GM21825 (cell line): Measurements from ENCODE around the gene DPPA2.
"Not testable (repeated sequence)": the region's sequence is repeated elsewhere in the genome, so short reads cannot be mapped to it uniquely, and the experiment has no call there.

Experiments
- ATAC-seq: cut with Tn5 transposase; IDR thresholded peaks from one replicate; pipeline ENCODE4 v1.9.1; 2021; ENCODE audit warnings: mild to moderate bottlenecking, moderate library complexity; ENCODE audit not compliant: unreplicated experiment

DPPA2 gene, protein sequence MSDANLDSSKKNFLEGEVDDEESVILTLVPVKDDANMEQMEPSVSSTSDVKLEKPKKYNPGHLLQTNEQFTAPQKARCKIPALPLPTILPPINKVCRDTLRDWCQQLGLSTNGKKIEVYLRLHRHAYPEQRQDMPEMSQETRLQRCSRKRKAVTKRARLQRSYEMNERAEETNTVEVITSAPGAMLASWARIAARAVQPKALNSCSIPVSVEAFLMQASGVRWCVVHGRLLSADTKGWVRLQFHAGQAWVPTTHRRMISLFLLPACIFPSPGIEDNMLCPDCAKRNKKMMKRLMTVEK

DNA sequence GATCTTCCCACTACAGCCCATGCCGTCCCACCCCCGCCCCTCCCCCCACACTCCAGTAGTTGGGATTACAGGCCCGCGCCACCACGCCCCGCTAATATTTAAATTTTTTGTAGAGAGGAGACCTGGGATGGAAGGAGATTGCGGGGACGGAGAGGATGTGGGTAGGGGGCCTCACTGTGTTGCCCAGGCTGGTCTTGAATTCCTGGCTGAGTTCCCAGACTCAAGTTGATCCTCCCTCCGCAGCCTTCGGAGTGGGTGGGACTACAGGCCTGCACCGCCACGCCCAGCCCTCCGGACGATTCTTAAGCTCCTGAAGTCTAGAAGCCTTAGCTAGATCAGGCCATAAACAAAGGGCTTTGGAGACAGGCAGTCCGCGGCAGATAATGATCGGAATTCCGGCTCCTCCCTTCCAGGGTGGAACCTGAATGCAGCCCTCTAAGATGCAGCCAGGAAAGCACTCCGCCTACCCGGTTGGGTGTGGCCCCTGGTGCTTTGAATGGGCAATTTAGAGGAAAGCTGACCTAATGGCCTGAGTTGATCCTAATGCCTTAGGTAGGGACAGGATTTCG is at the start of gene DPPA2:
Gene DPPA2 (minus strand): TSS at position 356 of the 569 bp plus-strand sequence. CDS start 1,975 bp downstream, outside the sequence.
- ATAC-seq: no peak

DNA sequence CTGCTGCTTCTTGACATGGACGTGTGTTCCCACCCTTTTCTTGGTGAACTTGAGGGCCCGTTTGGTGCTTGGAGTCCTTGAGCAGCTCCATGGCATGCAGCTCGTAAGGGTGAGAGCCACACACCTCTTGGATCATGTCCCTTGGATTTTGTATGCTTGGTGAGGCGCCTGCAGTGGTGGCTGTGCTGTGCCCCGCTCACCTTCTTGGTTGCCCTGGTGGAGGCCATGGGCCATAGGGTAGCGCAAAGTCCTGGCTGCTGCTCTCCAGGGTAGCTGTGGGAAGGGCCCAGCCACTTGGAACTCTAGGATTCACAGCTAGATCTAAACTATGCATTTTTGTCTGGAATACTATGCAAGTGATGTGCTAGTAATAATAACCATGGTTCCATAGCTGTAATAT is 47.8 kb upstream of the DPPA2 start:
- no peak for ATAC-seq

DNA sequence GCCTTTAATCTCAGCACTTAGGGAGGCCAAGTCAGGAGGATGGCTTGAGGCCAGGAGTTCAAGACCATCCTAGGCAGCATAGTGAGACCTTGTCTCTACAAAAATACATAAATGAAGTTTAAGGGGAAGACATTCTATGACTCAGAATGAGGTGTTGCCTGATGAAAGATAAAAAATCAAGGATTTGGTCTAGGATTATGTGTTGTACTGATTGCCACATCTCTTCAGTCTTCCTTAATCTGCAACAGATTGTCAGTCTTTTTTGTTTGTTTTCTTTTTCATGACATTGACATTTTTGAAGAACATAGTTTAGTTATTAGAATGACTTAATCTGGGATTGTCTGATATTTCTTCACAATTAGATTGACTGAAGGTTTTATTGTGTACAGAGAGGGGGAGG is 47.3 kb upstream of the DPPA2 start:
- no peak for ATAC-seq

DNA sequence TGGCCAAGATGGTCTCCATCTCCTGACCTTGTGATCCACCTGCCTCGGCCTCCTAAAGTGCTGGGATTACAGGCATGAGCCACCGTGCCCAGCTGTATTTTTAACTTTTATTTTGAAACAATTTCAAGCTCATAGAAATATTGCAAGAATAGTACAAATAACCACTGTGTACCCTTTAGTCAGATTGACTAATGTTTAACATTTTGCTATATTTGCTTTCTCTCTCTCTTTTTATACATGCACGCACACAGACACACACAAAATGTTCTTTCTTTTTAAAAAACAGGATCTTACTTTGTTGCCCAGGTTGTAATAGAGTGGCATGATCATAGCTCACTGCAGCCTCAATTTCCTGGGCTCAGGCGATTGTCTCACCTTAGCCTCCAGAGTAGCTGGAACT is 46.5 kb upstream of the DPPA2 start:
- no peak for ATAC-seq

DNA sequence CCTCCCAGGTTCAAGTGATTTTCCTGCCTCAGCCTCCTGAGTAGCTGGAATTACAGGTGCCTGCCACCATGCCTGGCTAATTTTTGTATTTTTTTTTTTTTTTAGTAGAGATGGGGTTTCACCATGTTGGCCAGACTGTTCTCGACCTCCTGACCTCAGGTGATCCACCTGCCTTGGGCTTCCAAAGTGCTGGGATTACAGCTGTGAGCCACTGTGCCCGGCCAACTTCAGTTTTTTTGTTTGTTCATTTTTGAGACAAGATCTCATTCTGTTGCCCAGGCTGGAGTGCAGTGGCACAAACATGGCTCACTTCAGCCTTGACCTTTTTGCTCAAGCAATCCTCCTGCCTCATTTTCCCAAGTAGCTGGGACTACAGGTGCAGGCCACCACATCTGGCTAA is 42.5 kb upstream of the DPPA2 start:
- ATAC-seq: not testable (repeated sequence)

DNA sequence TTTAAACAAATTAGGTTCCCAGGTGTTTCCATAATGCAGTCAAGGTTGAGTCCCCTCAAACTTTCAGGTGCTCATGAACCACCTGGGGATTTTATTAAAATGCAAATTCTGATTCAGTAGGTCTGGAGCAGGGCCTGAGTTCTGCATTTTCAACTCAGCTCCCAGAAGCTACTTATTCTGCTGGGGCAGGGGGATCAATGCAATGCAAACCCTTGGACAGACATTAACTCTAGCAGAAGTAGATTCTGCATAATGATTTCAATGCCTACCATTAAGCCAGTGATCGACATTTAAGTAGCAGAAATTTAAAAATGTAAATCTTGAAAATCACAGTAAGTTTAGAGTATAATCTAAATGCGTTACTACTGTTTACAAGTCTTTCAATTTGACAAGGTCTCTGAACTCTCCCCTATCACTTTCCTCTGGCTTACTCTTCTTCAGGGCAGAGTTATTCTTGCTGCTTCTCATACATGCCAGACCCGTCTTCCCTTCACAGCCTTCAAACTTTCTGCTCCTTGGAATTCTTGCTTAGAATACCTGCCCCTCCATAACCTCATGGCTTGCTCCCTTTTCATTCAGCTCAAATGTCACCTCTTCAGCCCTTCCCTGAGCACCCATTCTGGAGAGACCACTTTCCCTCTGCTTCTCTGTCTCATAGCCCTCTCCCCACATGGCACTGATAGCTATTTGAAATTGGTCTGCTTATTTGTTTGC is 40.3 kb upstream of the DPPA2 start:
- ATAC-seq: no peak

DNA sequence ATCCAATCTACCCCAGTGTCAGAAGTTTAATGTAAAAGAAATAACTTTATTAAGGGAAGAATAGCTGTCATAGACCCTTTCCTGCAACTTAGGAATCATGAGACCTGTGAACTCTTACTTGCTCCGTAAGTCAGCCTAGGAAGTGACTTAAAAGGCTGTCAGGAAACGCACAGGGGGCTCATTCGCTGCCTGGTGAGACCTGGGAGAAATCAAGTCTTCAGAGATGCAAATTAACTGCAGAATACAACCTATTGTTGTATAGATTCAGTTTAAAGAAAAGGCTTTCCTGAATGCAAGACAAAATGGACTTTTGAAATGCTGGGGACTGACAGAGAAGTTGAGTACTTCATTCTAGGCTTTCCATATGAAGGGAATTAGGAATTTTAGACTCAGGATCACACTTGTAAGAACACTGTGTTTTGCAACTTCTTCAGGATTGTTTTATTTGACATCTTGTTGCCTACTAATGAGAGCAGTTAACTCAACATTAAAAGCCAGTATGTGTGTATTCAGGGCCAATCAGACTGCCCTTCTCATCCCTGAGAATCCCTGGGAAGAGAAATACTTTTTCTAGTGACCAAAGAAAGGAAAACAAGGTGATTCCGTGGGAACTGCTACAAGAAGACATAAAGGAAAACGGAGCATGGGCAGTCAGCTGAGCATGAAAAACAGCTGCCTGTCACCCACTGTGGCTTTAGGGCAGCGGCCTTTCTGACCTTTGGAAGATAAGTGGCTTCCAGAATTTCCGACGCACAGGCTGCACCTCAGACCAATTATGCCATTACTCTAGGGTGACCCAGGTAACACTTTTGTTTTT is 39.5 kb upstream of the DPPA2 start:
- ATAC-seq: no peak

DNA sequence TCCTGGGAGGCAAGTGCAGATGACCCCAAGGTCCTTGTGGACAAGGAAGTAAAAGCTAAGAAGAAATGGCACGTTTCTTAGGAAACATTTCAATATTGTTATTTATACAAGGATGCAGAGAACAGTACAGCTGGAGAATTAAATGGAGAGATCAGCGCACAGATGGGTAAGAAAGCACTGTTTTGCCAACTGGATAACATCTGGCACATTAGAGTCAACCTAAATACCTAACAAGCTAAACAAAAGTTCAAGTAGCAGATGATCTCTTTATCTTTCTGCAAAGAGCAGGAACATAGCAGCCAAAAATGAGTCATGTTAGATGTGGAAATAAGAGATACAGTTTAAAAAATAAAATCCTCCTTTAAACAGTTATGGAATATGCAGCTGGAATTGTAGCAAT is 36.7 kb upstream of the DPPA2 start:
- ATAC-seq: no peak

DNA sequence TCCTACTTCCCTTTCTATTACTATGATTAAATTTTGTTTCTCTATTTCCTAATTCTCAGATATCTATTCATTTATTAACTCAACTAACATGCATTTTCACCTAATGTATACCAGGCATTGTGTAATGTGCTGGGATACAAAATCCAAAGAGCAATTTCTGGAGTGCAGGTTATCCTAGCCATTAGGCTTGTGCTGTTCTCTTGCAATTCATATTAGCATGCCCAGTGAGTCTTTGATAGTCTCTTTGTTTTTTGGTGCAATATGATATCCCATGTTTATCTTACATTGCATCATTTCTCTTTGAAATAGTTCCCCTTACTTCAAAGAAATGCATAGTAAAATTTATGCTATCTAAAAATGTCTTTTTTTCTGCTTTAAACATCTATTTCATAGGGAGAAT is 34.9 kb upstream of the DPPA2 start:
- no peak for ATAC-seq

DNA sequence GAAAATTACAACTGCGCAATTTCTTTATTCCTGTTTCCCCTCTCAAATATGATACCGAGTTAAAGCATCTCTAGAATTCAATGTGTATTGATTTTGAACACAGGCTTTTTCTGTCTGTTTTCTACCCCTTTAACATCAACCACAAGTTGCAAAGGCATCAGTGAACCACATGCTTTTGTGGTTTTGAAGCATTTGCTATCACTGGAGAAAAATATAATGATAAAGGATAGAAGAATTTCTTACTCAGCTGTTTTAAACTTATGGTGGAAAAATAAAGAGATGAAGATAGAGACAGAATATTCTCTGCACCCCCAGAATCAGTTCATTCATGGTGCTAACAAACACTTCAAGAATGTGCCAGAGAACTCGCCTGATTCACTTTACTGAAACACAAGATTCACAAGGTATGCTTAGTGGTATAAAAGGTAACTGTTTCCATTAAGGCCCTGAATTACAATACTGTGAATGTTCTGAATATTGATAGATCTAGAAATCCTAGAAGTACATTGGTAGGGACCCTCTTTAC is 30.5 kb upstream of the DPPA2 start:
- ATAC-seq: no peak

DNA sequence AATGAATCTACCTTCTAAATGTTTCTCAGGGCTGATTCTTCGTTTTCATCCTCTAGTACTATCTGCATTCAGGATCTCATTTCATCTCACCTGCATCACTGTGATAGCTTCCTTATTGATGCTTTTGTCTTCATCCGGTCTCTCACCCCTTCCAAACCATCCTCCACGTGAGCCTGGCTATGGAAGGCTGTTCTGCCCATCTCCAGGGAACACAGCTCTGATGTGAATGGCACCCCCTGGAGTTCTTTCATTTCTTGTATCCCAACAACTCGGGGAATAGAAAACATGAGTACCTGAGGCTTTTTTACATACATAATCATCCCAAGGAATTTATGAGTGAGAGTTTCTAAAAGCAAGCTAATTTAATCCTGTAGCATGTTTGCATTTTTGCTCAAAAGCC is 29.8 kb upstream of the DPPA2 start:
- ATAC-seq: no peak

DNA sequence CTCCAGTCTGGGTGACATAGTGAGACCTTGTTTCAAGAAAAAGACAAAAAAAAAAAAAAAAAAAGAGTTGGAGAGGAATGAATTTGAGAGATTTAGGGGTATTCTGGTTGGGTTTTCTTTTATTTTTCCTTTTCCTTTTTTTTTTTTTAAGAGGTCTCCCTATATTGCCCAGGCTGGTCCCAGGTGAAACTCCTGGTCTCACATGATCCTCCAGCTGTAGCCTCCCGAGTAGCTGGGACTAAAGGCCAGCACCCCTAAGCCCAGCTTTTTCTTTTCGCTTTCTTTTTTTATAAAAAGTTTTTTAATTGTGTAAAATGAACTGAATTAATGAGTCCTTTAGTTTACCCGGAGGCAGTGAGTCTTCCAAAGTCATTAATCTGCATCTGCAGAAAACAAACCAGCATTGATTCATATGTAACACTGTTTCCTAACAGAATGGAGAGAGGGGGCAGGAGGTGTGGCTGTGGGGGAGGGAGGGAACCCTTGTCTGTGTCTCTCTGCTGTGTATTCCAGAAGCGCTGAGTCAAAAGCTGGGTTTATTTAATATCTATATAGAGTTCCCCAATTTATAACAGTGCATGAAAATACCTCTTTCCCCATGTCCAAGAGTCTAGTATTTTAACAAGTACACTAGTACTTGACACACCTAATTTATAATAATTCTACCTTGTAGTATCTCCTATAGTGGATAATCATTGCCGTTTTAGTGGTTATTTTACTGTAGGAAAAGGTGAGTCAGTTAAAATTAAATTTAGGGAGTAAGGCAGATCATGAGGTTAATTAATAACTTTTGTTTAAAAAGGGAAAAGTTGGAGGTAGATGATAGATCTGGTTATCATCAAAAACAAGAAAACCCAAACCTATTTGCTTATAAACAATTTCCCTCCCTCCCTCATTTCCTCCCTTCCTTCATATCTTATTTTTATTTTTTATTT is 23.7 kb upstream of the DPPA2 start:
- ATAC-seq: no peak

DNA sequence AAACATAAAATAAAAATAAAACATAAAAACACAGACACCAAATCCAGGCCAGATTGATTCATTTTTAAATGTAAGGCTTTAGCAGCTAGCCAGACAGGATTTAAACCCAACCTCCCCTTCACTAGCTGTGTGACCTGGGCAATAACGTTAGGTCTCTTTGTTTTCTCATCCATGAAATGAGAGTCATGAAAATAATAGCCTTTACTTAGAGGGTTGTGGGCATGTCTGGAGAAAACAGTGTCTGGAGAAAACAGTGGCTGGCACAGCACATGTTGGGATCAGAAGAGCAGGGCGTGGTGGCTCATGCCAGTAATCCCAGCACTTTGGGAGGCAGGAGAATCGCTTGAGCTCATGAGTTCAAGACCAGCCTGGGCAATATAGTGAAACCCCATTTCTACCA is 22.9 kb upstream of the DPPA2 start:
- no peak for ATAC-seq

DNA sequence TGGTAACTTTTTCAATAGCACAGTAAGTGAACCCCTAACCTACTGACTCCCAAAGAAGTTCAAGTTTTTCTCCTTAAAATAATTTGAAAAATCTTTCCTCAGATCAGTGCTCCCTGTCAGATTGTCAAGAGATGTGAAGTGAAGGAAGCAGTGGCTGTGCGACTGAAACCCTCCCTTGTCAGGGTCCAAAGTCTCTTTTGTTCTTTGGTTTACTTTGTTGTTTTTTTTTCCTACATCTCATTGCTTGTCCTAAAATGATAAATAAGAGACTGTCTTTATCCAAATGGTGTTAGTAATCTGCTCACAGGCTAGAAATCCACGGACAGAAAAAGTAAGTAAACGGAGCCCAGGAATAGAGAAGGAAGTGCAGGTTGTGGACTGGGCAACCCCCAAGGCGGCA is 22.0 kb upstream of the DPPA2 start:
- ATAC-seq: no peak

DNA sequence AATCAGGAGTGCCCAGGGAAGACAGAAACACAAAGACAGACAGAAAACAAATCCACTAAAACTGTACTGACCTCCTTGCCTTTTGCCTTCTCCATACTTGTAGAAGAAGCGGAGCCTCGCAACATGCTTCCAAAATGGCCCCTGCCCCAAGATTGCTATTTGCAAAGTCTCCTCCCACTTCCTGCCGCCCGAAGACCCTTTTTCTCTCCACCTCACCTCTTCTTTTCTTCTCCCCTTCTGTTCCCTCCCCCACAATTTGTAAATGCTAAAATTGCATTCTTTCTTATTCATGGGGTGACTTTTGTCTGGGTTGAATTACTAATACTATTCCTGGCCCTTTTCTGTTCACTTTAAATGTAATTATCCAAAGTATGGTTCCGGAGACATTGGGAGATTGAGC is 21.1 kb upstream of the DPPA2 start, which contains the start of gene DPPA4:
Gene DPPA4 (minus strand): TSS at position 154 of the 400 bp plus-strand sequence. CDS start 29 bp downstream, at position 125.
- no peak for ATAC-seq

DNA sequence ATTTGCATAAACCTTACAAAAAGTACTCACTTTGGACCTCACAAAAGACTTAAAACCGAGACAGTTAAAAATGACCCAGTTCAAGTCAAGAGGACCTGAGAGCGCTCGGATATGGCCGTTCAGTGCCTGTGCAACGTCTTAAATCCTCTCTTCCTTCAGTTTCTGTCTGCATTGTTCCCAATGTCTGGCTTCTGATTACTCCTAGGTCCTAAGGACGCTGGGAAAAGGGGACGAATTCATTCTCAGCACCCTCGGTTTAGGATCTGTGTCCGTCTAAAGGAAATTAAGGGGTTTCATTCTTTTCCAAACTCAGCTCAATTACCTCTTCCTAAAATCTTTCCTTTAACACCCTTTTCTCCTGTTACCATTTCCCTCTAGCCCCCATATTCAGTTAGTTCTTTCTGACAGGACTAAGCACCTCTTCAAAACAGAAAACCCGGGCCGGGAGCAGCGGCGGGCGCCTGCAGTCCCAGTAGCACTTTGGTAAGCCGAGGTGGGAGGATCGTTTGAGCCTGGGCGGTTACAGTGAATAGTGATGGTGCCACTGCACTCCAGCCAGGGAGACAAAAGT is 20.1 kb upstream of the DPPA2 start:
- no peak for ATAC-seq

DNA sequence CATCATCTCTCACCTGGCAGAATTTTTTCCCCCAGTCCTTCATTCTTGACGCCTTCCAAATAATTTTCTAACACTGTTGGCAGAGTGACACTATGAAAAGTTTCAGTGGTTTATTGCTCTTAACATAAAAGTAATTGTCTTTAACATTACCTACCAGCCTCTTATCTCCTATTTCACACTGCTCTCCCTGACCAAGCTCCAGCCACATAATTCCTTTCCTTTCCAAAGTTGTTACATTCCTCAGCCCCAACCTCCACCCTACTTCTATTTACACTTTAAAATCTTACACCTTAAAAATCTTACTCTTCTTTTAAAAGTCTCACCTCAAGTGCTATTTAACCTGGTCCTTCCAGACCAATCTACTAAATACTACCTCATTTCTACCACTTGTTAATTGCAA is 18.3 kb upstream of the DPPA2 start:
- ATAC-seq: no peak

DNA sequence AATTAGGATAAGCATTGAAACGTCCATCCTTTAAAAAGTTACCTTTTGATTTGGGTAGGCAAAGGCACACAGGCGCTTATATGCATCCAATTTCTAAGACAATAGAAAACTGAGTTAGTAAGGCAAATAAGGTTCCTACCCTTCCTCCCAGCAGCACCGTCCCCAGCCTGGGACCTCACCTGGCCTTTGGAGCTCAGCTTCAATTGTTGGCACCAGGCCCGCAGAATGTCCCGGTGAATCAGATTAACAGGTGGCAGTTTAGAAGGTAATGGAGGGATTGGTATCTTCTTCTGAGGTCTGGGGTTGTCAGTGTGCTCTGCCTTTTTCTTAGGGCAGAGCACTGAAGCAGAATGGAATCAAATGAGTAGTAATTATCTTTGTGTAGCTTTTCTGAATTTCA is 15.4 kb upstream of the DPPA2 start:
- no peak for ATAC-seq

DNA sequence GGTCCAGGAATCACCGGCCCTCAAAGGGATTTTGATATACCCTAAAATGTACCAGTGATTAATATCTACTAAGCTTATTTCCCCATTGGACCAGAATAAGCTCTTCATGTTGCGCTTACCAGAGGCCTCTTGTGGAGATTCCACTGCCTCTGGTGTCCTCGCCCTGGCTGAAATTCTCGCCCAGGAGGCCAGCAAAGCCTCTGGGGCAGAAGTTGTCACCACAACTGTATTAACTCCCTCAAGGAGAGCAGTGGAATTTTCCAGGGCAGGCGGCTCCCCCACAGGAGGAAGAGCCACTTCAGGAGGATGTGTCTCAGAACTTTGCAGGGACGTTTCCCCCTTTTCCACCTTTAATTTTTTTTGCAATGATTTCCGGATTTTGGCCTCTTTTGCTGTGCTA is 14.1 kb upstream of the DPPA2 start:
- no peak for ATAC-seq

DNA sequence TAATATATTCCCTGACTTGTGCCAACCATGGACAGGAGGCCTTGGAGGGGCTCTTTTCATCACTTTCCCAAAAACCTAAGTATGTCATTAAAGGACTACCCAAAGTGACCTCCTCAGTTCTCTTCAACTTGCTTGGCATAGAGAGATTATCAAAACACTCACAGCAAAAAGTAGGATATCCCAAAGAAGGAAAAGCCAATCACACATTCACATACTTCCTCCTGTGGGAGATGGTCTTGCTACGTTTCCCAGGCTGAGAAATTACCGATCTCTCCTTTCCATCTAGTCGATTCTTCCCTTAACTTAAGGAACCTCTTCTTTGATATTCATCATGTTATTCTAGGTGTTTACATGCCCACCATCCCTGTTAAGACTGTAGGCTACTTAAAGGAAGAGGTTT is 11.9 kb upstream of the DPPA2 start:
- no peak for ATAC-seq
